22Rv1 (cell line): Measurements from ENCODE around the gene MRPS14.

Experiments used
- H3K27ac ChIP-seq: fragments of 450-650 bp; 2 replicates; pipeline ENCODE4 v1.5.1; 2017
- CTCF ChIP-seq: fragments of 450-650 bp; IDR thresholded peaks from 2 replicates; pipeline ENCODE4 v1.5.1; 2017; ENCODE audit warnings: mild to moderate bottlenecking
- ZFX ChIP-seq: fragments of 450-650 bp; IDR thresholded peaks from 2 replicates; pipeline ENCODE4 v1.6.1; 2017; ENCODE audit warnings: antibody characterized with exemption, borderline replicate concordance

Gene MRPS14

GRCh38 chr1:175019524-175019923, 3.7 kb downstream of the MRPS14 start:
- no peak overlapping the region for H3K27ac ChIP-seq
- TF ChIP-seq ZFX (no peak), CTCF (no peak)

- TF ChIP-seq ZFX (no peak), CTCF (no peak)
- H3K27ac ChIP-seq = no peak overlapping the region
These were observed 8.0 kb downstream of the MRPS14 start for GRCh38 chr1:175015243-175015642.

GRCh38 chr1:175013445-175013844, 9.8 kb downstream of the MRPS14 start:
- no peak for TF ChIP-seq ZFX
- no peak for TF ChIP-seq CTCF
- no peak overlapping the region for H3K27ac ChIP-seq

- no peak for TF ChIP-seq ZFX
- no peak for TF ChIP-seq CTCF
- H3K27ac ChIP-seq = no peak overlapping the region
These were observed 13.7 kb downstream of the MRPS14 start for GRCh38 chr1:175009532-175009931.

GRCh38 chr1:175005085-175005783, 18.0 kb downstream of the MRPS14 start:
- H3K27ac ChIP-seq = no peak overlapping the region
- TF ChIP-seq ZFX = no peak
- TF ChIP-seq CTCF = no peak

- TF ChIP-seq ZFX = no peak
- TF ChIP-seq CTCF = no peak
- H3K27ac ChIP-seq = no peak overlapping the region
These were observed 19.7 kb downstream of the MRPS14 start for GRCh38 chr1:175003521-175003920.

- TF ChIP-seq CTCF = no peak
- TF ChIP-seq ZFX = no peak
- no peak overlapping the region for H3K27ac ChIP-seq
These were observed 20.2 kb downstream of the MRPS14 start for GRCh38 chr1:175002910-175003517.
